HG03354 (cell line): ENCODE results near the gene FTCD.

Experiments used
- ATAC-seq: cut with Tn5 transposase; IDR thresholded peaks from one replicate; pipeline ENCODE4 v1.9.1; 2021; ENCODE audit warnings: mild to moderate bottlenecking; ENCODE audit not compliant: unreplicated experiment, poor library complexity, severe bottlenecking

The FTCD gene

GRCh38 chr21:46097336-46098293 is 57.8 kb downstream of the FTCD start, which contains the start of gene COL6A2:
COL6A2 (plus strand) TSS chr21:46098112.
- no peak for ATAC-seq

DNA sequence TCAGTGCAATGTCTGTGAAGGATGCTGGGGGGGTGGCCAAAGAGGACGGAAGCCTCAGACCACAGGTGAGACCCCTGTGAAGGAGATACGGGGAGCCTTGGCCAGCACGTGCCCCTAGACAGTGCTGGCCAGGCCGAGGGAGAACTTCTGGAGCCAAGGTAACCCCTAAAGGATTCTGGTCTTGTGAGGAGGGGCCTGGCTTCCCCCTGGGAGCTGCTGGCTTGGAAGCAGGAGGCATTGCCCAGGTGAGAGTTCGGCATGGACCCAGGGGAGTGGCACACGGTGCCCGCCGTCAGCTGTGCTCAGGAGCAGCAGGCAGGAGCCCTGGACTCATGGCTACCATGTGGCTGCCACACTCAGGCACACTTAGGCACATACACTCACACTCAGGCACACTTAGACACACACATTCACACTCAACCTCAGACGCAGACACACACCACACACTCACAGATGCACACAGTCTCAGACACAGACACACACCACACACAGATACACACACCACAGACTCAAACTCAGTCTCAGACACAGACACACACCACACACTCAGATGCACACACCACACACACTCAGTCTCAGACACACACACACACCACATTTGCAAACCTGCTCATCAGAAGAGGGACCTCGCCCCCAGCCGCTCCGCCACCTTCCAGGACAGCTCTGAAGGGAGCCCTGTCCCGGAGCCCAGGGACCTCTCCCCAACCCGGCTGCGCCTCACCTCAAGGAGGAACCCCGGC is 58.6 kb downstream of the FTCD start:
- no peak for ATAC-seq

GRCh38 chr21:46095814-46096595 is 59.4 kb downstream of the FTCD start:
- ATAC-seq = no peak

- no peak for ATAC-seq
Measured at GRCh38 chr21:46095083-46095719, 60.2 kb downstream of the FTCD start.

- no peak for ATAC-seq
Measured at GRCh38 chr21:46094401-46095082, 60.8 kb downstream of the FTCD start.

GRCh38 chr21:46093668-46094400 is 61.5 kb downstream of the FTCD start:
- no peak for ATAC-seq

DNA sequence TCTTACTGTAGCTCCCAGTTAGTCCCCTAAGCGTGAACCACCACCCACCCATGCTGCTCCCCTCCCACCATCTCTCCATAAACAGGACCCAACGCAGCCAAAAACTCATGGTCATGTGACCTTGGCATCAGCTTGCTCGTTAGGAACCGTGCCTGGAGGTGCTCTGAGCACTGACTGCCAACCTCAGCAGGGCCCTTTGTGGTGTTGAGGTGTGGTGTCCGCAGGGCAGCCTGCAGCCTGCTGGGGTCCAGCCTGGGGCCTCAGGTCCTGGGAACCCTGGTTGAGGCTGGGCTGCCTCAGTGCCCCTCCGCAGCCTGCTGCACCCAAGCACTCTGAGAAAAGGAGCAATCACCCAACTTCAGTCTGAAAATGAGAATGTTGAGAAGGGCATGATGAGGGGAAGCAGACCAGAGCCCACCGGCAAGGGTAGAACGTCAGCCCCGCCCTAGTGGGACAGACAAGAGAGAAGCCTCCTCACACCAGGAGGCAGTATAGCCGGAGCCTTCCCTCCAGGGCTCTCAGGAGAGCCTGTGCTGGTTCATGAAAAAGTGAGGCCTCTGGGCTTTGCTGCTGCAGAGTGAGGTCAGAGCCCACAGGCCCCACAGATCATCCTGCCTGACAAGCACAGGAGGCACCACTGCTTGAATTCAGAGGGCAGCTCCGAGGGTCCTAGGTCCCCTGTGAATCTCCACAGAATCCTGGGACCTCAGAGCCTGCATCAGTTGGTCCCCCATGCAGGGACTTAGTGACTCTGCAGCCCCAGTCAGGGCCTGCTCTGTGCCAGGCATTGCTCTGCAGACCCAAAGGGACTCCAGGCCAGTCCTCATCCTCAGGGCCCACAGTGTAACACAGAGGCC is 62.3 kb downstream of the FTCD start:
- ATAC-seq = no peak

DNA sequence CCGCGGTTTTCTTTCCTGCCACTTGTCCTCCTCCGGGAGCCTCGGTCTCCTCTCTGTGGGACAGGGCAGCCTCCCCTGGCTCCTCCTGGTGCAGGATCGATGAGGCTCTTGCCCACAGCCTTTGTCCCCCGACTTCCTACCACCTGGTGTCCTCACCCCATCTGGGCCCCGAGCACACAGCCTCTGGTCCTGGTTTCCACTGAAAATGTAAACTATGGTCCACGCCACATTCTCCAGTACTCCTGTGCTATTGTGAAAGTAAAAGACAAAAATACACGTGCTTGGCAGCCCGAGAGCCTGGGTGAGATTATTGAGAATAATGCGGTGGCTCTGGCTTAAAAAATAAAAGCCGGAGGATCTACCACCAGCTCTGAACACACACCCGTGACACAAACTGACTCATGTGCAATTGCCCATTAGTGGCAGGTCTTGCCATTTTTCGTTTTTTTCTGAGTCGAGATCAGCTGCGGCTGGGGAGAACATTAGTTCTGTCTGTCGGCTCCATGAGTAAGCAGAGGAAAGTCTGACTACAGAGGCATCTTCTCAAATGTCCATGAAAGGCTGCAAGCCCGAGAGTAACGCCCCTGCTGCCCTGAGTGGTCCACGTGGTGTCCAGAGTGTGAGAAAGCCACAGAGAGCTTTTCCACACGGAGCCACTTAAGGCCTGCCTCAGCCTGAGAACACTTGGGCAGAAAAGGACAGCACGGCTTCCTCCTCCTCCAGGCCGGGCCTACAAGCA is 63.2 kb downstream of the FTCD start:
- no peak for ATAC-seq

GRCh38 chr21:46091631-46092025 is 63.8 kb downstream of the FTCD start:
- ATAC-seq = no peak

- no peak for ATAC-seq
Measured at GRCh38 chr21:46091118-46091517, 64.3 kb downstream of the FTCD start.

- no peak for ATAC-seq
Measured at GRCh38 chr21:46089285-46089684, 66.1 kb downstream of the FTCD start.

- no peak for ATAC-seq
Measured at GRCh38 chr21:46088189-46088588, 67.2 kb downstream of the FTCD start.

DNA sequence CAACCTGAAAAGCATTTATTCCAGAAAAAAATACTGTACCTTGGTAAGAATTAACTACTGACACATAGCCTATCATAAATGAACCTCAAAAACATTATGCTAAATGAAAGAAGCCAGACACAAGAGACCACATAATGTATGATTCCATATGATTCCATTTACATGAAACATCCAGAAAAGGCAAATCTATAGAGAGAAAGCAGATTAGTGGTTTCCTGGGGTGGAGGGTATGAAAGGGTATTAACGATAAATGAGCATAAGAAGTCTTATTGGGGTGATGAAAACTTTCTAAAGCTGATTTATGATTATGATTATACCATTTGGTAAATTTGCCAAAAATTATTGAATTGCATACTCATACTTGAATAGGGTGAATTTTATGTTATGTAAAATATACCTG is 67.7 kb downstream of the FTCD start:
- ATAC-seq = no peak
